Nephron progenitor cell (in vitro differentiated cells): ENCODE results near the gene PREX1.

ENCODE experiments used
- DNase-seq: peaks from one replicate; pipeline ENCODE4 v3.0.0; 2021
- H3K27ac Mint-ChIP-seq: 2 replicates; pipeline ENCODE4 v1.8.0; 2021; ENCODE audit warnings: mild to moderate bottlenecking, moderate library complexity, mixed read lengths
- H3K27me3 Mint-ChIP-seq: 2 replicates; pipeline ENCODE4 v1.8.0; 2021; ENCODE audit warnings: mild to moderate bottlenecking, low read depth, mixed read lengths; ENCODE audit not compliant: poor library complexity
- H3K36me3 Mint-ChIP-seq: 2 replicates; pipeline ENCODE4 v1.8.0; 2021; ENCODE audit warnings: low read depth, mixed read lengths
- H3K4me1 Mint-ChIP-seq: 2 replicates; pipeline ENCODE4 v1.8.0; 2021; ENCODE audit warnings: mixed read lengths
- H3K4me3 Mint-ChIP-seq: 2 replicates; pipeline ENCODE4 v1.8.0; 2021; ENCODE audit warnings: mild to moderate bottlenecking, moderate library complexity, mixed read lengths
- H3K9me3 Mint-ChIP-seq: 2 replicates; pipeline ENCODE4 v1.8.0; 2021; ENCODE audit warnings: mild to moderate bottlenecking, moderate library complexity, mixed read lengths
- CTCF ChIP-seq: fragments of 200-600 bp; sonication (generic); IDR thresholded peaks from 2 replicates; pipeline ENCODE4 v1.5.0; 2021; ENCODE audit warnings: antibody characterized with exemption

The PREX1 gene

GRCh38 chr20:48754292-48754691, 73.5 kb downstream of the PREX1 start:
- peaks cover 23% of the 10 kb centered on the region for H3K27me3 Mint-ChIP-seq
- DNase-seq: peak; percentile 57
- no peak for TF ChIP-seq CTCF
- H3K9me3 Mint-ChIP-seq: peaks cover 29% of the 10 kb centered on the region
- no peak overlapping the region for H3K27ac Mint-ChIP-seq
- peaks cover 73% of the 10 kb centered on the region for H3K4me1 Mint-ChIP-seq
- peaks cover 24% of the 10 kb centered on the region for H3K36me3 Mint-ChIP-seq
- no peak overlapping the region for H3K4me3 Mint-ChIP-seq

GRCh38 chr20:48752963-48753362, 74.8 kb downstream of the PREX1 start:
- TF ChIP-seq CTCF: no peak
- Mint-ChIP-seq H3K27me3 (peaks cover 25% of the 10 kb centered on the region), H3K4me3 (no peak overlapping the region), H3K27ac (no peak overlapping the region), H3K4me1 (peaks cover 73% of the 10 kb centered on the region), H3K9me3 (peaks cover 29% of the 10 kb centered on the region), H3K36me3 (peaks cover 24% of the 10 kb centered on the region)
- DNase-seq: no peak

GRCh38 chr20:48751871-48752270, 75.9 kb downstream of the PREX1 start:
- no peak for TF ChIP-seq CTCF
- Mint-ChIP-seq H3K4me1 (peaks cover 71% of the 10 kb centered on the region), H3K36me3 (peaks cover 20% of the 10 kb centered on the region), H3K27ac (no peak overlapping the region), H3K4me3 (no peak overlapping the region), H3K27me3 (peaks cover 25% of the 10 kb centered on the region), H3K9me3 (peaks cover 24% of the 10 kb centered on the region)
- no peak for DNase-seq

GRCh38 chr20:48750941-48751635, 76.7 kb downstream of the PREX1 start:
- Mint-ChIP-seq H3K27me3 (peaks cover 26% of the 10 kb centered on the region), H3K36me3 (peaks cover 12% of the 10 kb centered on the region), H3K4me3 (no peak overlapping the region), H3K4me1 (peaks cover 67% of the 10 kb centered on the region), H3K9me3 (peaks cover 16% of the 10 kb centered on the region), H3K27ac (no peak overlapping the region)
- DNase-seq: peak; percentile 29
- no peak for TF ChIP-seq CTCF

- H3K9me3 Mint-ChIP-seq: peaks cover 9% of the 10 kb centered on the region
- peaks cover 67% of the 10 kb centered on the region for H3K4me1 Mint-ChIP-seq
- peaks cover 25% of the 10 kb centered on the region for H3K27me3 Mint-ChIP-seq
These were observed 77.4 kb downstream of the PREX1 start for GRCh38 chr20:48750376-48750775.

More at GRCh38 chr20:48750376-48750775, 77.4 kb downstream of the PREX1 start:
- no peak for DNase-seq
- Mint-ChIP-seq H3K36me3 (peaks cover 6% of the 10 kb centered on the region), H3K4me3 (no peak overlapping the region), H3K27ac (no peak overlapping the region)
- no peak for TF ChIP-seq CTCF
